ENCODE results near the gene COL23A1.

DNA sequence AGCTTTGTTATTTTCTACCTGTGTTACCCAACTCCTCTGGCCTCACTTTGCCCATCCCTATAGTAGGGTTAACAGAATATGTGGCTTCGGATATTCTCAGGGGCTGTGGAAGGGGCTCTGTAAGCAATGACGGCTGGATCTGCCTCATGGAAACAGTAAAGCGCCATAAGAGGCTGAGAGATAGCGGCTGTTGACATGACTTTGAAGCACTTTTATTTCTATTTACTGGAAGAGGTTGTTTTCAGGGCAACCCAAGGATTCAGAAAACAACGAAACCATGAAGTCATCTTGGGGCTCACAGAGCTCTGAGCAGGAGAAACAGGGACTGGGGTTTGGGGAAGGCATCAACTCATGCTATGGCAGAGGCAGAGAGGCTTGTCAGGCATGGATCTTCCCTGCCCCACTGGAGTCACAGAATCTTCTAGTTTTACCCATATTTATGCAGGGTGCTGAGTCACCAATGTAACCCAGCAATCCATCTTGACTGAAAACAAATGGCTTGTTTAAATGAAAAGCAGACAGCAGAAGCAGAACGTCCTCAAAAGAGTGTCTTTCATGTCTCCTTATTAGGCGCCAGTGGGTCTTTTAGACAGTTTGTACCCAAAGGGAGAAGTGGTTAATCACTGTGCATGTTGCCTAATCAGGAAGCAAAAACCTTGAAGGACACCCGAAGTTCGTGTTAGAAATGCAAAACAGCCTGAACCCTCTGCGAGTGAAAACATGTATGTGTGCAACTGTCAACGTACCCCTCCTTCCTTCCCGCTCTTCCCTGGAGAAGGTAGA lies 113.0 kb downstream of the COL23A1 start:
- TF ChIP-seq CTCF (IDR thresholded peaks at IDR 0.05) = no peak
- no peak for TF ChIP-seq POLR2A (IDR thresholded peaks at IDR 0.05; ENCODE audit: low read depth)
- TF ChIP-seq POLR2AphosphoS5 (IDR thresholded peaks at IDR 0.05) = no peak
